Measurements from ENCODE around the gene PLA2G6.

The PLA2G6 gene

GRCh38 chr22:38181453-38182200, at the start of gene PLA2G6:
Gene PLA2G6, minus strand, starts transcription at chr22:38181830. Its CDS starts 12,404 bp downstream, at chr22:38169426.
- Histone ChIP-seq H3K9me3 (ENCODE audit: control insufficient read depth, low read depth, low read length) (no peaks in the 10 kb centered on the region), H3K36me3 (ENCODE audit: control insufficient read depth, low read depth, low read length) (no peaks in the 10 kb centered on the region), H3K4me3 (ENCODE audit: low read length) (peak within 1 kb of the TSS; percentile 85), H3K9ac (ENCODE audit: low read length) (peak within 1 kb of the TSS; percentile 95), H3K27me3 (ENCODE audit: control insufficient read depth, insufficient read depth, low read length) (no peaks in the 10 kb centered on the region), H3K27ac (ENCODE audit: low read length) (peak within 1 kb of the TSS; percentile 98), H3K4me1 (ENCODE audit: control insufficient read depth, low read depth, low read length) (peaks cover 13% of the 10 kb centered on the region)

- no peaks in the 10 kb centered on the region for H3K27me3 ChIP-seq (ENCODE audit: control insufficient read depth, insufficient read depth, low read length)
These were observed 49.3 kb upstream of the PLA2G6 start for GRCh38 chr22:38230916-38231315.

GRCh38 chr22:38230108-38230825, 48.6 kb upstream of the PLA2G6 start:
- Histone ChIP-seq H3K9ac (ENCODE audit: low read length) (no peak overlapping the region), H3K9me3 (ENCODE audit: control insufficient read depth, low read depth, low read length) (no peaks in the 10 kb centered on the region), H3K27ac (ENCODE audit: low read length) (no peak overlapping the region), H3K4me3 (ENCODE audit: low read length) (no peak overlapping the region), H3K36me3 (ENCODE audit: control insufficient read depth, low read depth, low read length) (peaks cover 50% of the 10 kb centered on the region), H3K27me3 (ENCODE audit: control insufficient read depth, insufficient read depth, low read length) (no peaks in the 10 kb centered on the region), H3K4me1 (ENCODE audit: control insufficient read depth, low read depth, low read length) (no peaks in the 10 kb centered on the region)

More at GRCh38 chr22:38230916-38231315, 49.3 kb upstream of the PLA2G6 start:
- Histone ChIP-seq H3K9me3 (ENCODE audit: control insufficient read depth, low read depth, low read length) (no peaks in the 10 kb centered on the region), H3K4me3 (ENCODE audit: low read length) (no peak overlapping the region), H3K9ac (ENCODE audit: low read length) (no peak overlapping the region), H3K4me1 (ENCODE audit: control insufficient read depth, low read depth, low read length) (no peaks in the 10 kb centered on the region), H3K27ac (ENCODE audit: low read length) (no peak overlapping the region), H3K36me3 (ENCODE audit: control insufficient read depth, low read depth, low read length) (peaks cover 44% of the 10 kb centered on the region)

GRCh38 chr22:38228873-38229740, 47.5 kb upstream of the PLA2G6 start:
- Histone ChIP-seq H3K9me3 (ENCODE audit: control insufficient read depth, low read depth, low read length) (no peaks in the 10 kb centered on the region), H3K36me3 (ENCODE audit: control insufficient read depth, low read depth, low read length) (peaks cover 50% of the 10 kb centered on the region), H3K9ac (ENCODE audit: low read length) (no peak overlapping the region), H3K4me1 (ENCODE audit: control insufficient read depth, low read depth, low read length) (no peaks in the 10 kb centered on the region), H3K4me3 (ENCODE audit: low read length) (no peak overlapping the region), H3K27ac (ENCODE audit: low read length) (no peak overlapping the region), H3K27me3 (ENCODE audit: control insufficient read depth, insufficient read depth, low read length) (no peaks in the 10 kb centered on the region)

GRCh38 chr22:38228326-38228872, 46.8 kb upstream of the PLA2G6 start:
- no peaks in the 10 kb centered on the region for H3K4me1 ChIP-seq (ENCODE audit: control insufficient read depth, low read depth, low read length)
- H3K36me3 ChIP-seq (ENCODE audit: control insufficient read depth, low read depth, low read length), result peaks cover 49% of the 10 kb centered on the region
- no peaks in the 10 kb centered on the region for H3K9me3 ChIP-seq (ENCODE audit: control insufficient read depth, low read depth, low read length)
- no peaks in the 10 kb centered on the region for H3K27me3 ChIP-seq (ENCODE audit: control insufficient read depth, insufficient read depth, low read length)
- H3K4me3 ChIP-seq (ENCODE audit: low read length), result no peak overlapping the region
- no peak overlapping the region for H3K9ac ChIP-seq (ENCODE audit: low read length)
- no peak overlapping the region for H3K27ac ChIP-seq (ENCODE audit: low read length)

GRCh38 chr22:38226853-38227649, 45.4 kb upstream of the PLA2G6 start:
- Histone ChIP-seq H3K9me3 (ENCODE audit: control insufficient read depth, low read depth, low read length) (no peaks in the 10 kb centered on the region), H3K36me3 (ENCODE audit: control insufficient read depth, low read depth, low read length) (peaks cover 45% of the 10 kb centered on the region), H3K4me1 (ENCODE audit: control insufficient read depth, low read depth, low read length) (no peaks in the 10 kb centered on the region), H3K9ac (ENCODE audit: low read length) (no peak overlapping the region), H3K27ac (ENCODE audit: low read length) (no peak overlapping the region), H3K4me3 (ENCODE audit: low read length) (no peak overlapping the region), H3K27me3 (ENCODE audit: control insufficient read depth, insufficient read depth, low read length) (no peaks in the 10 kb centered on the region)

GRCh38 chr22:38223289-38223960, 41.8 kb upstream of the PLA2G6 start:
- Histone ChIP-seq H3K4me1 (ENCODE audit: control insufficient read depth, low read depth, low read length) (peaks cover 13% of the 10 kb centered on the region), H3K9ac (ENCODE audit: low read length) (no peak overlapping the region), H3K36me3 (ENCODE audit: control insufficient read depth, low read depth, low read length) (peaks cover 23% of the 10 kb centered on the region), H3K27ac (ENCODE audit: low read length) (no peak overlapping the region), H3K9me3 (ENCODE audit: control insufficient read depth, low read depth, low read length) (no peaks in the 10 kb centered on the region), H3K27me3 (ENCODE audit: control insufficient read depth, insufficient read depth, low read length) (no peaks in the 10 kb centered on the region), H3K4me3 (ENCODE audit: low read length) (no peak overlapping the region)

GRCh38 chr22:38222797-38223119, 41.1 kb upstream of the PLA2G6 start:
- H3K27ac ChIP-seq (ENCODE audit: low read length), result no peak overlapping the region
- peaks cover 20% of the 10 kb centered on the region for H3K4me1 ChIP-seq (ENCODE audit: control insufficient read depth, low read depth, low read length)
- H3K9ac ChIP-seq (ENCODE audit: low read length), result no peak overlapping the region
- H3K9me3 ChIP-seq (ENCODE audit: control insufficient read depth, low read depth, low read length), result no peaks in the 10 kb centered on the region
- H3K27me3 ChIP-seq (ENCODE audit: control insufficient read depth, insufficient read depth, low read length), result no peaks in the 10 kb centered on the region
- H3K36me3 ChIP-seq (ENCODE audit: control insufficient read depth, low read depth, low read length), result peaks cover 16% of the 10 kb centered on the region
- H3K4me3 ChIP-seq (ENCODE audit: low read length), result no peak overlapping the region

GRCh38 chr22:38221908-38222796, 40.5 kb upstream of the PLA2G6 start:
- Histone ChIP-seq H3K36me3 (ENCODE audit: control insufficient read depth, low read depth, low read length) (peaks cover 15% of the 10 kb centered on the region), H3K4me1 (ENCODE audit: control insufficient read depth, low read depth, low read length) (peaks cover 21% of the 10 kb centered on the region), H3K27ac (ENCODE audit: low read length) (no peak overlapping the region), H3K9me3 (ENCODE audit: control insufficient read depth, low read depth, low read length) (no peaks in the 10 kb centered on the region), H3K27me3 (ENCODE audit: control insufficient read depth, insufficient read depth, low read length) (no peaks in the 10 kb centered on the region), H3K4me3 (ENCODE audit: low read length) (no peak overlapping the region), H3K9ac (ENCODE audit: low read length) (no peak overlapping the region)

GRCh38 chr22:38221407-38221806, 39.8 kb upstream of the PLA2G6 start:
- Histone ChIP-seq H3K27ac (ENCODE audit: low read length) (no peak overlapping the region), H3K9ac (ENCODE audit: low read length) (no peak overlapping the region), H3K9me3 (ENCODE audit: control insufficient read depth, low read depth, low read length) (no peaks in the 10 kb centered on the region), H3K4me1 (ENCODE audit: control insufficient read depth, low read depth, low read length) (peaks cover 21% of the 10 kb centered on the region), H3K27me3 (ENCODE audit: control insufficient read depth, insufficient read depth, low read length) (no peaks in the 10 kb centered on the region), H3K4me3 (ENCODE audit: low read length) (no peak overlapping the region), H3K36me3 (ENCODE audit: control insufficient read depth, low read depth, low read length) (peaks cover 15% of the 10 kb centered on the region)
